GM21825 (cell line): ENCODE data around the gene PRKCB.
"Not testable (repeated sequence)": the region's sequence is repeated elsewhere in the genome, so short reads cannot be mapped to it uniquely, and the experiment has no call there.

Experiments used
- ATAC-seq: cut with Tn5 transposase; IDR thresholded peaks from one replicate; pipeline ENCODE4 v1.9.1; 2021; ENCODE audit warnings: mild to moderate bottlenecking, moderate library complexity; ENCODE audit not compliant: unreplicated experiment

PRKCB gene

GRCh38 chr16:24075931-24076716 lies 240.3 kb downstream of the PRKCB start:
- ATAC-seq, result peak; percentile 58

- ATAC-seq, result no peak
Measured at GRCh38 chr16:24077292-24077691, 241.5 kb downstream of the PRKCB start.

- no peak for ATAC-seq
Measured at GRCh38 chr16:24077966-24078365, 242.2 kb downstream of the PRKCB start.

DNA sequence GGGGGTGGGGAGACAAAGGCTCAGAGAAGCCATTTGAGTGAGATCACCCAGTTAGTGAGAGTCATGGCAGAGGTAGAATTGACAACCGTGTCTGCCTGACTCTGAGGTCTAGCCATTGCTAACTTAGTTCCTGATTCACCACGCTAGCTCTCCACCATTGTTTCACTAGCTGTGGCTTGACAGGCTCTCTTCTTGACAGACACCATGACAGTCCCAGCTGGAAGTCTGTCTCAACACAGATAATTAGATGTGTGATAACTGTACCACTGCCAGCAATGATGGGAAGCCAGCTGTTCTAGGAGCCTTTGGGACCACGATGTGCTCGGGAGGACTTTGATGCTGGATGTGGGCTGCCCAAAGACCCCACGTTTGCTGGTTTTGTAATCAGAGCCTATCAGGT lies 249.9 kb downstream of the PRKCB start:
- ATAC-seq, result no peak

DNA sequence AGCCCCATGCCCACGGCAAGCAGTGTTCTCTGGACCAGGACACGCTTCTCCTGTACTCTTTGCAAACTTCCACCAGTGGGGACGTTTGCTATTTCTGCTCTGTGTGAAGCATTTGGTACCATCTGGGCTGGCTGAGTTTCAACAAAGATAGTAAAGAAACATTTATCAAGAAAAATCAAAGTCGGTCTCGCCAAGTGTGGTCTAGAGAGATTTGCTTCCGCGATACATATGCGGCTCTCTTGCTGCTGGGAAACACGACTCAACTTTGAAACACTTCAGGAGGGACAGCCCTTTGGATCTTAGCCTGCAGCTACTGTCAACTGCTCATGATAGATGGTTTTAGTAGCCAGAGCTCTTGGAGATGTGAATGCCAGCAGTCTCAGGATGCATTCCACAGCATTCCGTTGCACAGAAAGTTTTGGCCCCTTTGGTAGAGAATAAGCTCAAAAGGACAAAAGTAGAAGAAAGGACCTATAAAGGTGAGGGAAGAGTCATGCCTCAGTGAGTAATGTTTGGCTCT lies 252.2 kb downstream of the PRKCB start:
- no peak for ATAC-seq

GRCh38 chr16:24088767-24089166 lies 253.0 kb downstream of the PRKCB start:
- no peak for ATAC-seq

GRCh38 chr16:24091125-24091524 lies 255.3 kb downstream of the PRKCB start:
- no peak for ATAC-seq

DNA sequence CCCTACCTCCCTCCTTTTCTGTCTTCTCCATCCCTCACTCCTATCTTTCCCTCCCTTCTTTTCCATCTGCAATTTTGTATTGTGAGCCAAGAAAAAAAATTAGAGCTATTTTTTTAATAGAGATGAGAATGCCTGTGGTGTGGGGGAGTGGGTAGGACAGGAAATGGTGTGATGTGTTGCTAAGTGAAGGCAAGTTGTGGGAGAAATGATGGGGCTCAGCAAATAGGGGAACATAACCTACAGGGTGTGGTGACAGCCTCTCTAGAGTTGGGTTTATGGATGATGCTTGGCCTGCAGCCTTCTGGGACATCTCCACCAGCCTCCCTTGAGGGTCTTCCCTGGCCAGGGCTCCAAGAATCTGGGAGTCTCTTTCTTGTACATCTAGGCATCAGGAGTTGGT lies 257.3 kb downstream of the PRKCB start:
- no peak for ATAC-seq

GRCh38 chr16:24094660-24095059 lies 258.9 kb downstream of the PRKCB start:
- no peak for ATAC-seq

DNA sequence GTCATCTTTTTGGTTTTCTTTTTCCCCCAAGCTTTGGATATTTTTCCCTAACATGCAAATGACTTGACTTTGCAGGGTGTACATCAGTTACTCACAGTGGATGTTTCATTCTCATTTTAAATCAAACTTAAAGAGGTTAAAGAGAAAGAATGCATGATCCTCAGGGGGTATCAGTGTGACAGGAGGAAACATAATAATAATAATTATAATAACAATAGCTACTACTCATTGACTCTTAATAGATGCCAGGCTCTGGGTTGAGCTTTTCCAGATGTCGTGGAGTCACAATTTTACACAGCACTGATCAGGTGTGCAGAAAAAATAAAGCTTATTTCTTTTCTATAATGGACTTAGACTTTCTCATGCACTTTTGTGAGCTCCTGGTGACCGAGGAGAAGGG lies 263.1 kb downstream of the PRKCB start:
- ATAC-seq, result no peak

GRCh38 chr16:24101431-24101830 lies 265.6 kb downstream of the PRKCB start:
- ATAC-seq, result no peak

- ATAC-seq, result no peak
Measured at GRCh38 chr16:24102209-24102660, 266.5 kb downstream of the PRKCB start.

DNA sequence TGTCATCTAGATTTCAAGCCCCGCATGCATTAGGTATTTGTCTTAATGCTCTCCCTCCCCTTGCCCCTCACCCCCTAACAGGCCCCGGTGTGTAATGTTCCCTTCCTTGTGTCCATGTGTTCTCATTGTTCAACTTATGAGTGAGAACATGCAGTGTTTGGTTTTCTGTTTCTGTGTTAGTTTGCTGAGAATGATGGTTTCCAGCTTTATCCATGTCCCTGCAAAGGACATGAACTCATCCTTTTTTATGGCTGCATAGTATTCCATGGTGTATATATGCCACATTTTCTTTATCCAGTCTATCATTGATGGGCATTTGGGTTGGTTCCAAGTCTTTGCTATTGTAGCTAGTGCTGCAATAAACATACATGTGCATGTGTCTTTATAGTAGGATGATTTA lies 269.7 kb downstream of the PRKCB start:
- not testable (repeated sequence) for ATAC-seq

GRCh38 chr16:24108090-24108489 lies 272.3 kb downstream of the PRKCB start:
- not testable (repeated sequence) for ATAC-seq

DNA sequence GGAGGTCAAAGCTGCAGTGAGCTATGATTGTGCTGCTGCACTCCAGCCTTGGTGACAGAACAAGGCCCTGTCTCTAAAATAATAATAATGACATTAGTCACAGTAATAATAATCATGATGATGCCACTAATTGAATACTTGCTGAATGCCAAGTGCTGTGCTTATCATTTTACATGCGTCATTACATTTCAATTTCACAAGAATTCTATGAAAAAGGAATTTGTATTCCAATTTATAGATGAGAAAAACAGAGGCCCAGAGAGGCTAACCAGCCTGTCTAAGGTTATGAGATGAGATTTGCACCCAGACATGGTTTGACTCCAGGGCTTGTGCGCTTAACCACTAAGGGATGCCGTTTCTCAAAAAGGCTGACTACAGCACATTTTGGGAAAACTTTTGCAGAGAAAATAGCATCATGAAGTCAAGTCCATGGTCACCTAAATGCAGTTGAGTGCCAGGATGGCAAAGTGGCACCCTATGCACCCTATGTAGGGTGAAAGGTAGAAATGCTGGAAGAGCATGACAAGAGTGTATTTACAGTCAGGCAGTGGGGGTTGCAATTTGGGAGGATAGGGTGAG lies 276.0 kb downstream of the PRKCB start:
- ATAC-seq, result no peak

DNA sequence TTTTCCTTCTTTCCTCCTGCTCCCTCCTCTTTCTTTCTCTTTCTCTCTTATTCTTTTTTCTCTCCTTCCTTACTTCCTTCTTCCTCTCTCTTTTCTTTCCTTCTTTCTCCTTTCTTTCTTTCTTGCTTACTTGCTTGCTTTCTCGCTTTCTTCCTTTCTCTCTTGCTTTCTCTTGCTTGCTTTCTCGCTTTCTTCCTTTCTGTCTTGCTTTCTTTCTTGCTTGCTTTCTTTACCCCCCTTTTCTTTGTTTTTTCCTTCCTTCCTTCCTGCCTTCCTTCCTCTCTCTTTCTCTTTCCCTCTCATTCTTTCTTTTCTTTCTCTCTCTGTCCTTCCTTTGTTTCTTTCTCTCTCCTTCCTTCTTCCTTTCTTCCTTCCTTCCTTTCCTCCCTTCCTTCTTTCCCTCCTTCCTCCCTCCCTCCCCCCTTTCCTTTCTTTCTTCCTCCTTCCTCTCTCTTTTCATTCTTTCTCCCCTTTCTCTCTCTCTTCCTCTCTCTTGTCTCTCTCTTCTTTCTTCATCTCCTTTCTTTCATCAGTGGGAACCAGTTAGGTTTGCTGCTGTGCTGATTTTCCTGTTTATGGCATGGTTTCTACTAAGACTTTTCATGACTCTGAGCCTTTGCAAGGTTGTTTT lies 277.4 kb downstream of the PRKCB start:
- no peak for ATAC-seq

- ATAC-seq, result no peak
Measured at GRCh38 chr16:24114876-24115275, 279.1 kb downstream of the PRKCB start.

DNA sequence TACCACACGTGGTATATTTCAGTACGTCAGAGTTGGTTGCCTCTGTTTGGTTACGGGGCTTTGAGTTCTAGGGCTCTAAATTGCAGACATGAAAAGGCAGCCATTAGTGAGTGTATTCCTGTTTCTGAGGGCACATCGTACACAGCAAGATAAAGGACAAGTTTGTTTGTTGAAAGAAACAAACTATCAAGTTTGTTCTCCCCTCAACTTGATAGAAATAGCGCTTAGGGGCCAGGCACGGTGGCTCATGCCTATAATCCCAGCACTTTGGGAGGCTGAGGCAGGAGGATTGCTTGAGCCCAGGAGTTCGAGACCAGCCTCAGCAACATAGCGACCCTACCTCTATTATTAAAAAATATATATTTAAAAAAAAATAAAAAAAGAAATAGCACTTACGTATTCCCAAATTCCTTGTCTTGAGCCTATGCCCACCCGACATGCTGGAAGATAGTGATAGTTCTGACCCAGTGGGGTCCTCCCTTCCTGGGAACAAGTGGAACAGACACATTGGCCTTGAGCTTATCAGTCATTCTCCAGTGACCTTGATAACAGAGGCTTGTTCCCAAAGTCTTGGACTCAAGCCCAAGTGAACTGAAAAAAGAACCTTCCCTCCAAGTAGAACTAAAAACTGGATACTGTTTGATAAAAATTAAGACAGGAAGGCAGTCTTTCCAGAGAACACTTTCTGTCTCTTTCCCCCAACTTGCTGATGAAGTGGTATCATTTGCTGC lies 280.4 kb downstream of the PRKCB start:
- ATAC-seq, result no peak

GRCh38 chr16:24116989-24117388 lies 281.2 kb downstream of the PRKCB start:
- ATAC-seq, result no peak

GRCh38 chr16:24117680-24118079 lies 281.9 kb downstream of the PRKCB start:
- ATAC-seq, result no peak

DNA sequence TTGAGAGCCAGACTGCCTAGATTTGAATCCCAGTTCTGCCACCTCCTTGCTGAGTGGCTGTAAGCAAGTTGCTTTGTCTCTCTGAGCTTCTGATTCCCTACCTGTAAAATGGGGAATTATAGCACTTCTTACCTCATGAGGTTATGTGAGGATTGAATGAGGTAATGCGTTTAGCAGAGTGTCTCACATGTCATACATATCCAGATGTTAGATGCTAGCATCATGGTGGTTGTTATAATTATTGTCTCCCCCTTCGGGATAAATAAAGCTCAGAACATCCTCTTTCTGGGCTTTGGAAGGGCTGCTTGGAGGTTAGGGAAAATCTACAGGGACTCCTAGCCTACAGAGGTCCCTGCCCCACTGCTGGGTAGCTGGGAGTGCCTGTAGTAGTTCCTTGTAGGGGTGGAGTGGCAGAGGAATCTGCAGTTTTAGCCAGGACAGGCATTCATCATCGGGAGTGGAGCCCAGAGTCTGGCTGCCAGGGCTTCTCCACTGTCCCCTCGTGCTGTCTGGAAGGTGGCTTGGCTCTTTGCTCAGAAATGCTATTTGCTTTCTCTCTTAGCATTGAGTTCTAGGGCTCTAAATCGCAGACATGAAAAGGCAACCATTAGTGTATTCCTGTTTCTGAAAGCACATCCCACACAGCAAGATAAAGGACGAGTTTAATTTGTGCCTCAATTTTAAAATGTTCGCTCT lies 282.5 kb downstream of the PRKCB start:
- no peak for ATAC-seq
